SK-N-SH (cell line): ENCODE results near the gene ATP2A2.

Source experiments
- CHD2 ChIP-seq: fragments of 150-350 bp; IDR thresholded peaks from 2 replicates; pipeline ENCODE4 v1.6.1; 2018; ENCODE audit warnings: low read length; ENCODE audit not compliant: partially characterized antibody
- GATA2 ChIP-seq: sonication (generic); formaldehyde crosslinking; IDR thresholded peaks from 2 replicates; pipeline ENCODE4 v1.5.0; 2020; ENCODE audit warnings: mild to moderate bottlenecking, missing genetic modification reagents
- REST ChIP-seq: IDR thresholded peaks from 2 replicates; pipeline ENCODE4 v1.6.1; 2012; ENCODE audit warnings: mild to moderate bottlenecking, low read depth, low read length, moderate library complexity
- RFX5 ChIP-seq: IDR thresholded peaks from 2 replicates; pipeline ENCODE4 v1.6.1; 2012; ENCODE audit warnings: mild to moderate bottlenecking, improper control_type of control experiment, low read length
- TAF1 ChIP-seq: IDR thresholded peaks from 2 replicates; pipeline ENCODE4 v1.6.1; 2012; ENCODE audit warnings: low read depth, mild to moderate bottlenecking, low read length, moderate library complexity, borderline replicate concordance
- TF ChIP-seq, protein P1 (sequence below): fragments of 200-600 bp; sonication (generic); IDR thresholded peaks from 2 replicates; pipeline ENCODE4 v1.6.1; 2017; ENCODE audit warnings: antibody characterized with exemption, mild to moderate bottlenecking, moderate library complexity
- TF ChIP-seq, protein P2 (sequence below): IDR thresholded peaks from 2 replicates; pipeline ENCODE4 v1.4.0; 2012; ENCODE audit warnings: low read depth, borderline replicate concordance

DNA sequence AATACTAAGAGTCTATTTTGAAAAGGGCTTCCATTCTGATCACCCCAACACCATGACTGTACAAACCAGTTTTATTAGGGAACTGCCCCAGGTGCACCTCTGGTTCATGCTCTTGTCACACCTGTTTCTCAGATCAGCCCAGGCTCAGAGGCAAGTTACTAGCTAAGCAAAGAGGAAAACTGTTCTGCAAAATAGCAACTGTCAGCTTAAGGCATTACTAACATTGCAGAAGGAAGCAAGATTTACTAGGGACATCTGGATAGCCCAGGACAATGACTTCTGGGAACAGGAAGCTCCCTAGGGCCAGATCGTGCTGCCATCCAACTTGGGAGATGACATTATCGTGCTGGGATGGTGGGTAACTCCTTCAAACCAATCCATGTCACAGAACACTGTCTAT lies 92.4 kb downstream of the ATP2A2 start:
- TF ChIP-seq, protein P1, sequence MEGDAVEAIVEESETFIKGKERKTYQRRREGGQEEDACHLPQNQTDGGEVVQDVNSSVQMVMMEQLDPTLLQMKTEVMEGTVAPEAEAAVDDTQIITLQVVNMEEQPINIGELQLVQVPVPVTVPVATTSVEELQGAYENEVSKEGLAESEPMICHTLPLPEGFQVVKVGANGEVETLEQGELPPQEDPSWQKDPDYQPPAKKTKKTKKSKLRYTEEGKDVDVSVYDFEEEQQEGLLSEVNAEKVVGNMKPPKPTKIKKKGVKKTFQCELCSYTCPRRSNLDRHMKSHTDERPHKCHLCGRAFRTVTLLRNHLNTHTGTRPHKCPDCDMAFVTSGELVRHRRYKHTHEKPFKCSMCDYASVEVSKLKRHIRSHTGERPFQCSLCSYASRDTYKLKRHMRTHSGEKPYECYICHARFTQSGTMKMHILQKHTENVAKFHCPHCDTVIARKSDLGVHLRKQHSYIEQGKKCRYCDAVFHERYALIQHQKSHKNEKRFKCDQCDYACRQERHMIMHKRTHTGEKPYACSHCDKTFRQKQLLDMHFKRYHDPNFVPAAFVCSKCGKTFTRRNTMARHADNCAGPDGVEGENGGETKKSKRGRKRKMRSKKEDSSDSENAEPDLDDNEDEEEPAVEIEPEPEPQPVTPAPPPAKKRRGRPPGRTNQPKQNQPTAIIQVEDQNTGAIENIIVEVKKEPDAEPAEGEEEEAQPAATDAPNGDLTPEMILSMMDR, result no peak
- TF ChIP-seq RFX5 (no peak), REST (no peak), GATA2 (CRISPR knock-in tag) (no peak), TAF1 (no peak), CHD2 (no peak)
- TF ChIP-seq, protein P2, sequence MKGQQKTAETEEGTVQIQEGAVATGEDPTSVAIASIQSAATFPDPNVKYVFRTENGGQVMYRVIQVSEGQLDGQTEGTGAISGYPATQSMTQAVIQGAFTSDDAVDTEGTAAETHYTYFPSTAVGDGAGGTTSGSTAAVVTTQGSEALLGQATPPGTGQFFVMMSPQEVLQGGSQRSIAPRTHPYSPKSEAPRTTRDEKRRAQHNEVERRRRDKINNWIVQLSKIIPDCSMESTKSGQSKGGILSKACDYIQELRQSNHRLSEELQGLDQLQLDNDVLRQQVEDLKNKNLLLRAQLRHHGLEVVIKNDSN, result no peak
